HUES48 (cell line): ENCODE results near the gene FTO.

ENCODE experiments used
- H3K27ac ChIP-seq: one replicate; pipeline ENCODE4 v1.7.0; 2013; ENCODE audit warnings: low read depth, low read length, inconsistent platforms
- H3K27me3 ChIP-seq: 2 replicates; pipeline ENCODE4 v1.6.1; 2013; ENCODE audit warnings: mild to moderate bottlenecking, low read length; ENCODE audit not compliant: control insufficient read depth, insufficient read depth
- H3K36me3 ChIP-seq: 2 replicates; pipeline ENCODE4 v1.6.1; 2013; ENCODE audit warnings: low read length; ENCODE audit not compliant: control insufficient read depth, insufficient read depth
- H3K4me1 ChIP-seq: 2 replicates; pipeline ENCODE4 v1.6.1; 2013; ENCODE audit warnings: mild to moderate bottlenecking, low read length; ENCODE audit not compliant: control insufficient read depth, insufficient read depth
- H3K4me3 ChIP-seq: 2 replicates; pipeline ENCODE4 v1.5.1; 2013; ENCODE audit warnings: mild to moderate bottlenecking, low read depth, low read length
- H3K9ac ChIP-seq: 2 replicates; pipeline ENCODE4 v1.6.1; 2013; ENCODE audit warnings: mild to moderate bottlenecking, low read depth, low read length, moderate library complexity
- H3K9me3 ChIP-seq: 2 replicates; pipeline ENCODE4 v1.6.1; 2013; ENCODE audit warnings: low read length; ENCODE audit not compliant: control insufficient read depth, insufficient read depth

Gene FTO

GRCh38 chr16:53913920-53914319 is 210.0 kb downstream of the FTO start:
- H3K4me3 ChIP-seq = no peak overlapping the region
- no peak overlapping the region for H3K27ac ChIP-seq
- no peak overlapping the region for H3K9ac ChIP-seq
- H3K27me3 ChIP-seq = no peaks in the 10 kb centered on the region
- peaks cover 37% of the 10 kb centered on the region for H3K4me1 ChIP-seq
- no peaks in the 10 kb centered on the region for H3K9me3 ChIP-seq
- H3K36me3 ChIP-seq = no peaks in the 10 kb centered on the region

- Histone ChIP-seq H3K36me3 (no peaks in the 10 kb centered on the region), H3K9ac (no peak overlapping the region), H3K4me1 (peaks cover 37% of the 10 kb centered on the region), H3K9me3 (no peaks in the 10 kb centered on the region), H3K27me3 (no peaks in the 10 kb centered on the region), H3K4me3 (no peak overlapping the region), H3K27ac (no peak overlapping the region)
Observed at GRCh38 chr16:53914736-53915135, 210.8 kb downstream of the FTO start.

- H3K27me3 ChIP-seq = no peaks in the 10 kb centered on the region
- H3K4me3 ChIP-seq = no peak overlapping the region
- no peak overlapping the region for H3K27ac ChIP-seq
- H3K9ac ChIP-seq = no peak overlapping the region
- peaks cover 37% of the 10 kb centered on the region for H3K4me1 ChIP-seq
- no peaks in the 10 kb centered on the region for H3K9me3 ChIP-seq
- H3K36me3 ChIP-seq = no peaks in the 10 kb centered on the region
Observed at GRCh38 chr16:53915452-53916160, 211.7 kb downstream of the FTO start.

GRCh38 chr16:53920988-53921387 is 217.0 kb downstream of the FTO start:
- H3K9ac ChIP-seq = no peak overlapping the region
- no peaks in the 10 kb centered on the region for H3K9me3 ChIP-seq
- no peaks in the 10 kb centered on the region for H3K36me3 ChIP-seq
- no peaks in the 10 kb centered on the region for H3K4me1 ChIP-seq
- no peak overlapping the region for H3K4me3 ChIP-seq
- H3K27me3 ChIP-seq = no peaks in the 10 kb centered on the region
- H3K27ac ChIP-seq = no peak overlapping the region

GRCh38 chr16:53922067-53922806 is 218.3 kb downstream of the FTO start:
- no peaks in the 10 kb centered on the region for H3K36me3 ChIP-seq
- no peak overlapping the region for H3K4me3 ChIP-seq
- no peak overlapping the region for H3K9ac ChIP-seq
- H3K27ac ChIP-seq = no peak overlapping the region
- H3K4me1 ChIP-seq = no peaks in the 10 kb centered on the region
- no peaks in the 10 kb centered on the region for H3K9me3 ChIP-seq
- H3K27me3 ChIP-seq = no peaks in the 10 kb centered on the region

GRCh38 chr16:53922807-53923571 is 219.0 kb downstream of the FTO start:
- Histone ChIP-seq H3K9ac (no peak overlapping the region), H3K27ac (no peak overlapping the region)

GRCh38 chr16:53924331-53925106 is 220.6 kb downstream of the FTO start:
- H3K4me1 ChIP-seq = no peaks in the 10 kb centered on the region

More at GRCh38 chr16:53922807-53923571, 219.0 kb downstream of the FTO start:
- H3K36me3 ChIP-seq = no peaks in the 10 kb centered on the region
- H3K4me3 ChIP-seq = no peak overlapping the region
- no peaks in the 10 kb centered on the region for H3K27me3 ChIP-seq
- no peaks in the 10 kb centered on the region for H3K9me3 ChIP-seq
- H3K4me1 ChIP-seq = no peaks in the 10 kb centered on the region

GRCh38 chr16:53925107-53925410 is 221.1 kb downstream of the FTO start:
- H3K4me1 ChIP-seq = no peaks in the 10 kb centered on the region
- H3K9me3 ChIP-seq = no peaks in the 10 kb centered on the region
- no peak overlapping the region for H3K4me3 ChIP-seq
- H3K27me3 ChIP-seq = no peaks in the 10 kb centered on the region
- H3K9ac ChIP-seq = no peak overlapping the region
- H3K27ac ChIP-seq = no peak overlapping the region
- no peaks in the 10 kb centered on the region for H3K36me3 ChIP-seq

More at GRCh38 chr16:53924331-53925106, 220.6 kb downstream of the FTO start:
- Histone ChIP-seq H3K4me3 (no peak overlapping the region), H3K9me3 (no peaks in the 10 kb centered on the region), H3K9ac (no peak overlapping the region), H3K27me3 (no peaks in the 10 kb centered on the region), H3K27ac (no peak overlapping the region), H3K36me3 (no peaks in the 10 kb centered on the region)

- Histone ChIP-seq H3K9me3 (no peaks in the 10 kb centered on the region), H3K36me3 (no peaks in the 10 kb centered on the region), H3K27me3 (no peaks in the 10 kb centered on the region), H3K27ac (no peak overlapping the region), H3K9ac (no peak overlapping the region), H3K4me3 (no peak overlapping the region), H3K4me1 (no peaks in the 10 kb centered on the region)
Observed at GRCh38 chr16:53925526-53925925, 221.6 kb downstream of the FTO start.

- Histone ChIP-seq H3K4me1 (no peaks in the 10 kb centered on the region), H3K4me3 (no peak overlapping the region), H3K27ac (no peak overlapping the region), H3K36me3 (no peaks in the 10 kb centered on the region), H3K9ac (no peak overlapping the region), H3K27me3 (no peaks in the 10 kb centered on the region), H3K9me3 (no peaks in the 10 kb centered on the region)
Observed at GRCh38 chr16:53926209-53926608, 222.3 kb downstream of the FTO start.
